Transverse colon (tissue), 4 donors: Measurements from ENCODE around the gene OXA1L. TPM values are rescaled to one million over a fixed set of nuclear protein-coding genes. Genes with fewer than 3 reads are reported as not detected.
"Not testable (repeated sequence)": the region's sequence is repeated elsewhere in the genome, so short reads cannot be mapped to it uniquely, and the experiment has no call there.

Experiments
- DNase-seq: peaks from one replicate; pipeline ENCODE4 v3.0.0-alpha.2; 2019
- H3K27ac ChIP-seq, 4 donors: fragments of 200-600 bp; sonication (generic); 2 replicates each; pipeline ENCODE4 v1.5.1; 2016 to 2018; ENCODE audit warnings: inconsistent platforms in 4 of 4
- H3K27me3 ChIP-seq: fragments of 200-600 bp; sonication (generic); 2 replicates; pipeline ENCODE4 v1.5.1; 2017; ENCODE audit warnings: inconsistent platforms
- H3K36me3 ChIP-seq, 4 donors: fragments of 200-600 bp; sonication (generic); 2 replicates each; pipeline ENCODE4 v1.5.1; 2017 to 2019; ENCODE audit warnings: inconsistent platforms in 4 of 4
- H3K4me1 ChIP-seq, 4 donors: fragments of 200-600 bp; sonication (generic); 2 replicates each; pipeline ENCODE4 v1.5.1; 2017 to 2020; ENCODE audit warnings: inconsistent platforms in 4 of 4
- H3K4me3 ChIP-seq, 4 donors: fragments of 200-600 bp; sonication (generic); 1 replicate in 1 of 4; 2 replicates in 3 of 4; pipeline versions ENCODE4 v1.5.1 to v1.6.1; 2017 to 2019; ENCODE audit warnings: inconsistent platforms in 4 of 4
- H3K9me3 ChIP-seq, 2 donors: fragments of 200-600 bp; sonication (generic); 2 replicates each; pipeline ENCODE4 v1.5.1; 2017 to 2019; ENCODE audit warnings: inconsistent platforms in 2 of 2
- EP300 ChIP-seq: sonication (generic); formaldehyde crosslinking; IDR thresholded peaks from one replicate; pipeline ENCODE4 v1.6.1; 2017; ENCODE audit warnings: antibody characterized with exemption, low read depth
- POLR2A ChIP-seq: fragments of 450-650 bp; IDR thresholded peaks from one replicate; pipeline ENCODE4 v1.6.1; 2016; ENCODE audit warnings: antibody characterized with exemption, mild to moderate bottlenecking, moderate library complexity
- POLR2AphosphoS5 ChIP-seq, 3 donors: sonication (generic); formaldehyde crosslinking; IDR thresholded peaks; one replicate each; pipeline ENCODE4 v1.6.1; 2016; ENCODE audit warnings: antibody characterized with exemption in 3 of 3
- WGBS, 2 donors: methylation state at CpG; one replicate each; pipeline ENCODE4 v1.1.5; 2018; ENCODE audit warnings: low coverage in 1 of 2; 5-methylcytosine and 5-hydroxymethylcytosine counted together
- in situ Hi-C, 4 donors: fragments of 200-750 bp; cut with MboI; loops; one replicate each; pipeline versions ENCODE4 v1.15.0 to v1.15.1; 2017; ENCODE audit warnings: low sequenced_read_pairs in 3 of 4, low pct_ligation_motif_present in 1 of 4, low pct_unique_long_range_greater_than_20kb in 1 of 4
- intact Hi-C: fragments of 100-400 bp; cut with DNase I; formaldehyde crosslinking; loops from one replicate; pipeline ENCODE4 v1.15.1; 2023; ENCODE audit warnings: low total_unique reads
- total RNA-seq, 4 donors: library from RNA; depleted of rRNA; stranded (reverse); fragments of >200 nt; gene quantifications; one replicate each; pipeline ENCODE4 v1.1.0, GENCODE V29; 2016
- TF ChIP-seq, protein P1 (sequence below), 5 experiments: fragments of 200-600 bp in 3 of 5; fragments of 450-650 bp in 2 of 5; sonication (generic) in 3 of 5; IDR thresholded peaks; 1 replicate in 2 of 5; 2 replicates in 3 of 5; pipeline ENCODE4 v1.5.1; 2016 to 2017; ENCODE audit warnings: antibody characterized with exemption in 5 of 5, inconsistent platforms in 3 of 5, mild to moderate bottlenecking in 2 of 5, moderate library complexity in 1 of 5

Gene OXA1L
- total RNA-seq, 4 donors from 2014 or later, result 65.9 to 132 (median 106) TPM

DNA sequence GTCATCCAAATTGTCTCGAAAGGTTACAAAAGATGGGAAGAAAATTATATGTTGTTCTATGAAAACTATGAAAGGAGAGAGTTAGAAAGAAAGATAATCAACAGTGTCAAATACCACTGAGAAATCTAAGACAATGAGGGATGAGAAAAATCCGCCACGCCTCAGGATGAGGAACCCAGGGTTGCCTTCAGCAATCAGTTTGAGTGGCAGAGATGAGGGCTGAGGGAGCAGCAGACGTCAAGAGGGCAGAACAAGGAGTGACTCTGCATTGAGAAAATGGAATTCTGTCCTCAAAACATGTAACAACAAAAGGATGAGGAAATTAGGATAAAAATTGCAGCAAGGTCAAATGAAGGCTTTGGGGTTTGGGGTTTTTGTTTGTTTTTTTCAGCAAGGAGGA is 18.3 kb upstream of the OXA1L start:
- Histone ChIP-seq H3K4me1 (no peaks in the 10 kb centered on the region), H3K36me3 (no peaks in the 10 kb centered on the region), H3K4me3 (no peak overlapping the region), H3K27ac (peak overlapping the region in 1 of 4 donors; percentile 8), H3K27me3 (no peaks in the 10 kb centered on the region), H3K9me3 (no peaks in the 10 kb centered on the region)
- in situ Hi-C loops, result no loop called here
- 65 to 83% methylated on average over 4 of the region's 4 CpGs for WGBS, 2 donors
- intact Hi-C loops, result no loop called here
- no peak for DNase-seq
- TF ChIP-seq POLR2A, result no peak
- no peak for TF ChIP-seq EP300
- TF ChIP-seq, protein P1, sequence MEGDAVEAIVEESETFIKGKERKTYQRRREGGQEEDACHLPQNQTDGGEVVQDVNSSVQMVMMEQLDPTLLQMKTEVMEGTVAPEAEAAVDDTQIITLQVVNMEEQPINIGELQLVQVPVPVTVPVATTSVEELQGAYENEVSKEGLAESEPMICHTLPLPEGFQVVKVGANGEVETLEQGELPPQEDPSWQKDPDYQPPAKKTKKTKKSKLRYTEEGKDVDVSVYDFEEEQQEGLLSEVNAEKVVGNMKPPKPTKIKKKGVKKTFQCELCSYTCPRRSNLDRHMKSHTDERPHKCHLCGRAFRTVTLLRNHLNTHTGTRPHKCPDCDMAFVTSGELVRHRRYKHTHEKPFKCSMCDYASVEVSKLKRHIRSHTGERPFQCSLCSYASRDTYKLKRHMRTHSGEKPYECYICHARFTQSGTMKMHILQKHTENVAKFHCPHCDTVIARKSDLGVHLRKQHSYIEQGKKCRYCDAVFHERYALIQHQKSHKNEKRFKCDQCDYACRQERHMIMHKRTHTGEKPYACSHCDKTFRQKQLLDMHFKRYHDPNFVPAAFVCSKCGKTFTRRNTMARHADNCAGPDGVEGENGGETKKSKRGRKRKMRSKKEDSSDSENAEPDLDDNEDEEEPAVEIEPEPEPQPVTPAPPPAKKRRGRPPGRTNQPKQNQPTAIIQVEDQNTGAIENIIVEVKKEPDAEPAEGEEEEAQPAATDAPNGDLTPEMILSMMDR (IDR thresholded peaks at IDR 0.05), result no peak
- no peak for TF ChIP-seq POLR2AphosphoS5 (IDR thresholded peaks at IDR 0.05)

DNA sequence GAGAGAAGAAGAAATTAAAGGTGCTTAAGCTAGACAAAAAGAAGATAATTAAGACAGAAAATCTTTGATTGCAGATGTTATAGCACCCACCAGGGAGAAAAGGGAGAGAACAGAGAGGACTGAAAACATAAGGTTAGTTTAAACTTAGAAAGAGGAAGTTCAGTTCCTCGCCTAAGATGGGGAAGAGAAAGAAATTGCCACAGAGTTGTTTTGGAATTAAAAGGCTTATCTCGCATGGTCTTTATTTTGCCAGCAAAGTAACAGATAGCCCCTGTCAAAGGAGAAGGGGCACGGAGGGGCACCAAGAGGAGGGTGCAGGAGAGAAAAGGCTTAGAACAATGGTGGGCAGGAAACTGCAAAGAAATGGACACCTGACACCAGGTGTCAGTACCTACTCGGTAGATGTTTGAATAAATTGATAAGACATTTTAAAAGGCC is 17.8 kb upstream of the OXA1L start:
- intact Hi-C loops, result no loop called here
- no peak for DNase-seq

DNA sequence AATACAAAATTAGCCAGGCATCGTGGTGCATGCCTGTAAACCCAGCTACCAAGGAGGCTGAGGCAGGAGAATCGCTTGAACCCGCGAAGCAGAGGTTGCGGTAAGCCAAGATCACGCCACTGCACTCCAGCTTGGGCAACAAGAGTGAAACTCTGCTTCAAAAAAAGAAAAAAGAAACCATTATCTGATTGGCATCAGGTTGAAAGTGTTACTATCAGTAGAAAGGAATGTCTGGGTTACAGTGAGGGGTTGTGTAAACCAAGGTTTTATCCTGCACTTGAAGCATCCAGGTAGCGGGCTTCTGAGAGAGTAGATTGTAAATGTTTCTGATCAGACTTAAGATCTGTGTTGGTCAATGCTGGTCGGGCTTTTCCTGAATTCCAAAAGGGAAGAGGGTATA is 14.1 kb upstream of the OXA1L start:
- H3K9me3 ChIP-seq, result no peaks in the 10 kb centered on the region
- H3K36me3 ChIP-seq, result no peaks in the 10 kb centered on the region
- intact Hi-C loops, result no loop called here
- H3K4me3 ChIP-seq, result no peak overlapping the region
- 67 to 89% methylated on average over 1 to 8 of the region's 8 CpGs for WGBS, 2 donors
- in situ Hi-C loops, result no loop called here
- no peak overlapping the region for H3K27ac ChIP-seq
- H3K27me3 ChIP-seq, result no peaks in the 10 kb centered on the region
- no peaks in the 10 kb centered on the region for H3K4me1 ChIP-seq
- no peak for DNase-seq
- no peak for TF ChIP-seq POLR2A

More for the DNA sequence above, 17.8 kb upstream of the OXA1L start:
- Histone ChIP-seq H3K27ac (peak overlapping the region in 1 of 4 donors; percentile 8), H3K9me3 (no peaks in the 10 kb centered on the region), H3K27me3 (no peaks in the 10 kb centered on the region), H3K36me3 (no peaks in the 10 kb centered on the region), H3K4me1 (no peaks in the 10 kb centered on the region), H3K4me3 (no peak overlapping the region)
- WGBS, 2 donors, result 30 to 35% methylated on average over 4 of the region's 4 CpGs
- in situ Hi-C loops, result no loop called here
- no peak for TF ChIP-seq POLR2AphosphoS5 (IDR thresholded peaks at IDR 0.05)
- TF ChIP-seq POLR2A, result no peak
- no peak for TF ChIP-seq EP300
- TF ChIP-seq, protein P1 (IDR thresholded peaks at IDR 0.05), result no peak

DNA sequence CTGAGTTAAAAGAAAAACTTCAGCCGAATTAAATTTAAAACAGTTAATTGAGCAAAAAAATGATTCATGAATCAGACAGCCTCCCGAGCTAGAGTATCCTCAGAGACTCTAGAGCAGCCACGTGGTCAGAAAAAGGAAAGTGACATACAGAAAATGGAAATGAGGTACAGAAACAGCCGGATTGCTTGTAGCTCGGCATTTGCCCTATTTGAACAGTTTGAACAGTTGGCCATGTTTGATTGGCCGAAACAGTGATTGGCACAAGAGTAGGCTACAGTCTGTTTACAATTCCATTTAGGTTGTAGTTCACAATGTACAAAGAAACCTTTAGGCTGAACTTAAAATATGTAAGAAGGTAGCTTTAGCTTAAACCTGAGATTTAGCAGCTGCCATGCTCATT is 12.9 kb upstream of the OXA1L start:
- TF ChIP-seq, protein P1 (IDR thresholded peaks at IDR 0.05), result no peak
- no peak for TF ChIP-seq POLR2AphosphoS5 (IDR thresholded peaks at IDR 0.05)
- no peak for TF ChIP-seq EP300
- TF ChIP-seq POLR2A, result no peak
- WGBS, 2 donors, result 59 to 67% methylated on average over 6 of the region's 6 CpGs
- no peak overlapping the region for H3K4me3 ChIP-seq
- in situ Hi-C loops, result no loop called here
- H3K36me3 ChIP-seq, result no peaks in the 10 kb centered on the region
- no peaks in the 10 kb centered on the region for H3K9me3 ChIP-seq
- no peaks in the 10 kb centered on the region for H3K27me3 ChIP-seq
- no peak for DNase-seq
- H3K27ac ChIP-seq, result no peak overlapping the region
- intact Hi-C loops, result no loop called here
- no peaks in the 10 kb centered on the region for H3K4me1 ChIP-seq

DNA sequence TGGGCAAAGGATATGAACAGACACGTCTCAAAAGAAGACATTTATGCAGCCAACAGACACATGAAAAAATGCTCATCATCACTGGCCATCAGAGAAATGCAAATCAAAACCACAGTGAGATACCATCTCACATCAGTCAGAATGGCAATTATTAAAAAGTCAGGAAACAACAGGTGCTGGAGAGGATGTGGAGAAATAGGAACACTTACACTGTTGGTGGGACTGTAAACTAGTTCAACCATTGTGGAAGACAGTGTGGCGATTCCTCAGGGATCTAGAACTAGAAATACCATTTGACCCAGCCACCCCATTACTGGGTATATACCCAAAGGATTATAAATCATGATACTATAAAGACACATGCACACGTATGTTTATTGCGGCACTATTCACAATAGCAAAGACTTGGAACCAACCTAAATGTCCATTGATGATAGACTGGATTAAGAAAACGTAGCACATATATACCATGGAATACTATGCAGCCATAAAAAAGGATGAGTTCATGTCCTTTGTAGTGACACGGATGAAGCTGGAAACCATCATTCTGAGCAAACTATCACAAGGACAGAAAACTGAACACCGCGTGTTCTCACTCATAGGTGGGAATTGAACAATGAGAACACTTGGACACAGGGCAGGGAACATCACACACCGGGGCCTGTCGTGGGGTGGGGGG is 8.4 kb upstream of the OXA1L start:
- H3K27ac ChIP-seq, H3K9me3 ChIP-seq, DNase-seq, intact Hi-C loops, H3K27me3 ChIP-seq, in situ Hi-C loops, H3K36me3 ChIP-seq, H3K4me1 ChIP-seq, H3K4me3 ChIP-seq: not testable (repeated sequence)
- 89 to 93% methylated on average over 5 to 10 of the region's 10 CpGs for WGBS, 2 donors
